GM12875 (cell line): ENCODE results near the gene TENT4B.

Source experiments
- H3K4me3 ChIP-seq: one replicate; pipeline ENCODE4 v1.5.1; 2011; ENCODE audit warnings: low read depth, low read length, control low read depth
- CTCF ChIP-seq: IDR thresholded peaks from 2 replicates; pipeline ENCODE4 v1.5.1; 2011; ENCODE audit warnings: low read depth, mild to moderate bottlenecking, control low read depth, inconsistent platforms, low read length, moderate library complexity, borderline replicate concordance; ENCODE audit not compliant: insufficient read depth

The TENT4B gene

GRCh38 chr16:50263060-50263909 lies 110.2 kb downstream of the TENT4B start:
- no peak for TF ChIP-seq CTCF
- no peak overlapping the region for H3K4me3 ChIP-seq

- no peak for TF ChIP-seq CTCF
- H3K4me3 ChIP-seq = no peak overlapping the region
Measured at GRCh38 chr16:50263940-50264929, 111.1 kb downstream of the TENT4B start.

- TF ChIP-seq CTCF = peak; percentile 47; the same call in 1 of the 2 replicates
- H3K4me3 ChIP-seq = no peak overlapping the region
Measured at GRCh38 chr16:50265260-50265659, 112.2 kb downstream of the TENT4B start.

- H3K4me3 ChIP-seq = no peak overlapping the region
Measured at GRCh38 chr16:50265716-50266336, 112.7 kb downstream of the TENT4B start.

GRCh38 chr16:50266337-50267091 lies 113.4 kb downstream of the TENT4B start, which contains the start of gene ADCY7:
Gene ADCY7 (plus strand): TSS chr16:50266551. CDS start chr16:50288180, 21,629 bp downstream.
- TF ChIP-seq CTCF = no peak
- peak within 1 kb of the TSS; percentile 77 for H3K4me3 ChIP-seq

More at GRCh38 chr16:50265716-50266336, 112.7 kb downstream of the TENT4B start:
- TF ChIP-seq CTCF = no peak

- TF ChIP-seq CTCF = no peak
- H3K4me3 ChIP-seq = peak overlapping the region; percentile 77
Measured at GRCh38 chr16:50267151-50267631, 114.1 kb downstream of the TENT4B start.
